Measurements from ENCODE around the gene IFT25. TPM values are rescaled to one million over a fixed set of nuclear protein-coding genes. Genes with fewer than 3 reads are reported as not detected.
A peak's percentile ranks its signal among the peaks of the same experiment; 100 is the strongest.

IFT25 gene
- total RNA-seq, 6 experiments from 2014 or later = 11.7 to 19.3 (median 12.9) TPM

- TF ChIP-seq POLR2A (IDR thresholded peaks at IDR 0.05) (no peak), CTCF (IDR thresholded peaks at IDR 0.05) (no peak)
- peak overlapping the region in 2 of 3 donors; percentile 16 to 61 for H3K27ac ChIP-seq
- peak; percentile 45 to 61 (median 49) for ATAC-seq
- no peaks in the 10 kb centered on the region for H3K27me3 ChIP-seq
- no peak overlapping the region for H3K4me3 ChIP-seq
- peaks cover 0 to 7% (median 3%) of the 10 kb centered on the region in 4 donors for H3K36me3 ChIP-seq
- H3K4me1 ChIP-seq = peaks cover 0 to 26% (median 13%) of the 10 kb centered on the region in 4 donors
- intact Hi-C loops (cut with DNase I) = no loop called here
- DNase-seq = no peak
- WGBS (ENCODE audit: insufficient coverage, low coverage, low lambda C conversion rate, missing lambda C conversion rate) = 50% methylated on average over 6 of the region's 7 CpGs
- no peaks in the 10 kb centered on the region for H3K9me3 ChIP-seq
Measured at GRCh38 chr1:53967409-53968124, 22.1 kb upstream of the IFT25 start.

- WGBS (ENCODE audit: insufficient coverage, low coverage, low lambda C conversion rate, missing lambda C conversion rate) = 34% methylated on average over 3 of the region's 3 CpGs
- intact Hi-C loops (cut with DNase I) = no loop called here
- Histone ChIP-seq H3K27ac (peak overlapping the region in 2 of 3 donors; percentile 16 to 61), H3K4me1 (peaks cover 0 to 26% (median 13%) of the 10 kb centered on the region in 4 donors), H3K4me3 (no peak overlapping the region), H3K36me3 (peaks cover 0 to 15% (median 3%) of the 10 kb centered on the region in 4 donors), H3K9me3 (no peaks in the 10 kb centered on the region), H3K27me3 (no peaks in the 10 kb centered on the region)
- TF ChIP-seq CTCF (IDR thresholded peaks at IDR 0.05) (no peak), POLR2A (IDR thresholded peaks at IDR 0.05) (no peak)
- DNase-seq (peak; percentile 58 to 68 (median 68)), ATAC-seq (peak; percentile 83 to 90 (median 88))
Measured at GRCh38 chr1:53966794-53967193, 21.3 kb upstream of the IFT25 start.

GRCh38 chr1:53964109-53964508, 18.6 kb upstream of the IFT25 start:
- Histone ChIP-seq H3K27ac (no peak overlapping the region), H3K9me3 (no peaks in the 10 kb centered on the region), H3K4me1 (peaks cover 0 to 41% (median 13%) of the 10 kb centered on the region in 4 donors), H3K36me3 (peaks cover 0 to 31% (median 6%) of the 10 kb centered on the region in 4 donors), H3K27me3 (no peaks in the 10 kb centered on the region), H3K4me3 (no peak overlapping the region)
- intact Hi-C loops (cut with DNase I) = no loop called here
- WGBS (ENCODE audit: insufficient coverage, low coverage, low lambda C conversion rate, missing lambda C conversion rate) = 86% methylated on average over 5 of the region's 5 CpGs
- TF ChIP-seq CTCF (IDR thresholded peaks at IDR 0.05) (no peak), POLR2A (IDR thresholded peaks at IDR 0.05) (no peak)
- DNase-seq (no peak), ATAC-seq (no peak)

- H3K4me3 ChIP-seq = no peak overlapping the region
- peaks cover 0 to 40% (median 13%) of the 10 kb centered on the region in 4 donors for H3K4me1 ChIP-seq
- no peak for ATAC-seq
- 90% methylated on average over 2 of the region's 4 CpGs for WGBS (ENCODE audit: insufficient coverage, low coverage, low lambda C conversion rate, missing lambda C conversion rate)
- no peaks in the 10 kb centered on the region for H3K27me3 ChIP-seq
- H3K36me3 ChIP-seq = peaks cover 0 to 31% (median 6%) of the 10 kb centered on the region in 4 donors
- DNase-seq = no peak
- TF ChIP-seq CTCF (IDR thresholded peaks at IDR 0.05) (no peak), POLR2A (IDR thresholded peaks at IDR 0.05) (no peak)
- intact Hi-C loops (cut with DNase I) = no loop called here
- no peaks in the 10 kb centered on the region for H3K9me3 ChIP-seq
- H3K27ac ChIP-seq = no peak overlapping the region
Measured at GRCh38 chr1:53963460-53963859, 18.0 kb upstream of the IFT25 start.
